ENCODE data around the gene RASGRP4.

DNA sequence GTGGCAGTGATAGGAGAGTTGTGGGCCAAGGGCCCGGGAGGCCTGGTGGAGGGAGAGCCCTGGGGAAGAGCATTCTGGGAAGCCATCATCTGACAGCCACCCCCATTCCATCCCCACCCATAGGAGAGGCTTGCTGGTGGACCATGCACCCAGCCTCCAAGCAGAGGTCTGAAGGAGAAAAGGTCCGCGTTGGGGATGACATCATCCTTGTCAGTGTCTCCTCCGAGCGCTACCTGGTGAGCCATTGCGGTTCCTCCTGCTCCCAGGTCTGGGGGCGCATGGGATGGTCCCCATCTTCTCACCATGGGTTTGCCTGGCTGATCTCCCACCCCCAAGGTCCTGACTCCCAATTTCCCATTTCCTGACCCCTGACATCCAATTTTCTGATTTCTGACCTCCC lies 18.0 kb upstream of the RASGRP4 start:
- TF ChIP-seq POLR2A (IDR thresholded peaks at IDR 0.05; ENCODE audit: low read depth): no peak
- TF ChIP-seq, protein P1, sequence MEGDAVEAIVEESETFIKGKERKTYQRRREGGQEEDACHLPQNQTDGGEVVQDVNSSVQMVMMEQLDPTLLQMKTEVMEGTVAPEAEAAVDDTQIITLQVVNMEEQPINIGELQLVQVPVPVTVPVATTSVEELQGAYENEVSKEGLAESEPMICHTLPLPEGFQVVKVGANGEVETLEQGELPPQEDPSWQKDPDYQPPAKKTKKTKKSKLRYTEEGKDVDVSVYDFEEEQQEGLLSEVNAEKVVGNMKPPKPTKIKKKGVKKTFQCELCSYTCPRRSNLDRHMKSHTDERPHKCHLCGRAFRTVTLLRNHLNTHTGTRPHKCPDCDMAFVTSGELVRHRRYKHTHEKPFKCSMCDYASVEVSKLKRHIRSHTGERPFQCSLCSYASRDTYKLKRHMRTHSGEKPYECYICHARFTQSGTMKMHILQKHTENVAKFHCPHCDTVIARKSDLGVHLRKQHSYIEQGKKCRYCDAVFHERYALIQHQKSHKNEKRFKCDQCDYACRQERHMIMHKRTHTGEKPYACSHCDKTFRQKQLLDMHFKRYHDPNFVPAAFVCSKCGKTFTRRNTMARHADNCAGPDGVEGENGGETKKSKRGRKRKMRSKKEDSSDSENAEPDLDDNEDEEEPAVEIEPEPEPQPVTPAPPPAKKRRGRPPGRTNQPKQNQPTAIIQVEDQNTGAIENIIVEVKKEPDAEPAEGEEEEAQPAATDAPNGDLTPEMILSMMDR (IDR thresholded peaks at IDR 0.05): no peak

All from esophagus muscularis mucosa (tissue), 3 donors.